OCI-LY3 (cell line): Measurements from ENCODE around the gene ACSF3.
"Not testable (repeated sequence)": the region's sequence is repeated elsewhere in the genome, so short reads cannot be mapped to it uniquely, and the experiment has no call there.

Source experiments
- H2AFZ ChIP-seq: fragments of 200-600, 300-600 bp; shearing (Covaris generic); 2 replicates; pipeline ENCODE4 v1.6.0; 2014; ENCODE audit warnings: antibody characterized with exemption, low read depth, low read length
- H3K27ac ChIP-seq: fragments of 200-600, 300-600 bp; sonication (generic); 2 replicates; pipeline ENCODE4 v1.5.1; 2014; ENCODE audit warnings: mild to moderate bottlenecking, low read length, moderate library complexity, mixed read lengths
- H3K27me3 ChIP-seq: fragments of 200-600, 300-600 bp; sonication (generic); 2 replicates; pipeline ENCODE4 v1.6.1; 2014; ENCODE audit warnings: low read depth, low read length, mixed read lengths
- H3K36me3 ChIP-seq: fragments of 200-600, 300-600 bp; sonication (generic); replicated peaks from 2 replicates; pipeline ENCODE3; 2014; ENCODE audit warnings: low read depth, low read length, mixed read lengths
- H3K4me1 ChIP-seq: fragments of 300-600, 200-600 bp; sonication (generic); 2 replicates; pipeline ENCODE4 v1.6.1; 2014; ENCODE audit warnings: low read length, mixed read lengths
- H3K4me2 ChIP-seq: fragments of 200-600, 300-600 bp; sonication (generic); 2 replicates; pipeline ENCODE4 v1.6.1; 2014; ENCODE audit warnings: low read length, mixed read lengths
- H3K4me3 ChIP-seq: fragments of 300-600, 200-600 bp; sonication (generic); 2 replicates; pipeline ENCODE4 v1.5.1; 2014; ENCODE audit warnings: antibody characterized with exemption, mild to moderate bottlenecking, low read length, moderate library complexity
- H3K79me2 ChIP-seq: fragments of 300-600, 200-600 bp; shearing (Covaris generic); 2 replicates; pipeline ENCODE4 v1.6.1; 2014; ENCODE audit warnings: mild to moderate bottlenecking, low read length, mixed read lengths
- H3K9ac ChIP-seq: fragments of 300-600, 200-600 bp; shearing (Covaris generic); 2 replicates; pipeline ENCODE4 v1.6.0; 2014; ENCODE audit warnings: mild to moderate bottlenecking, low read length, moderate library complexity
- H3K9me3 ChIP-seq: fragments of 200-600, 300-600 bp; shearing (Covaris generic); 2 replicates; pipeline ENCODE4 v1.6.1; 2014; ENCODE audit warnings: low read length, mixed read lengths; ENCODE audit not compliant: insufficient read depth
- H4K20me1 ChIP-seq: fragments of 200-600, 300-600 bp; sonication (generic); 2 replicates; pipeline ENCODE4 v1.6.1; 2016; ENCODE audit warnings: low read length, mixed read lengths; ENCODE audit not compliant: insufficient read depth
- EZH2phosphoT487 ChIP-seq: fragments of 200-600 bp; shearing (Covaris generic); IDR thresholded peaks from 2 replicates; pipeline ENCODE4 v1.6.1; 2018; ENCODE audit warnings: antibody characterized with exemption, mixed run types, low read depth
- TF ChIP-seq, protein P1 (sequence below): fragments of 200-600, 300-600 bp; sonication (generic); IDR thresholded peaks from 2 replicates; pipeline ENCODE4 v1.5.1; 2014; ENCODE audit warnings: antibody characterized with exemption, low read length, low read depth

Gene ACSF3

DNA sequence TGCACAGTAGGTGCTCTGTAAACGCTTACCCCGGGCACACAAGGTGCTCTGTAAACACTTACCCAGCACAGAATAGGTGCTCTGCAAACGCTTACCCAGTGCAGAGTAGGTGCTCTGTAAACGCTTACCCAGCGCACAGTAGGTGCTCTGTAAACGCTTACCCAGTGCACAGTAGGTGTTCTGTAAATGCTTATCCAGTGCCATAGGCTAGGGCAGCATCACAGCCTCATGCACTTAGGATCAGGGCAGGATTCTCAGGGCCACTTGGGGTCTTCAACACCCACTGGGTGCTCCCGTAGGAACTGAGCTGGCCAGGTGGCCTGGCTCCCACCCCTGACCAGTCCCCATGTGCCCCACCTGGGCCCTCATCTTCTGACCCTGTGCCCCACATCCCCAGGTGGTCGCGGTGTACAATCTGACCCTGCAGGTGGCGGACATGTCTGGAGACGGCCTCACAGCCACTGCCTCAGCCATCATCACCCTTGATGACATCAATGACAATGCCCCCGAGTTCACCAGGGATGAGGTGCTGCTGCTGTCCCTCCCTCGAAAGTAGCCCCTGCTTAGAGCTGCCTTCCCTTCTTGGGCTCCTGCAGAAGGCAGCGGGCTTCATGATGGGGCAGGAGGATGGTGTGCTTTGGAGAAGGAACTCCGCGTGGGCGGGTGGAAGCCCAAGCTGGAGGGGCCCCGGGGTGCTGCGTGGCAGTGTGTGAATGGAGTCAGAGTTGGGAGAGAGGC lies 93.5 kb downstream of the ACSF3 start:
- Histone ChIP-seq H3K4me1 (no peaks in the 10 kb centered on the region), H3K4me2 (no peak overlapping the region), H3K27ac (no peak overlapping the region), H3K36me3 (no peaks in the 10 kb centered on the region), H2AFZ (no peak overlapping the region), H3K9me3 (no peaks in the 10 kb centered on the region), H3K9ac (no peak overlapping the region), H4K20me1 (no peaks in the 10 kb centered on the region), H3K79me2 (no peaks in the 10 kb centered on the region), H3K27me3 (no peaks in the 10 kb centered on the region), H3K4me3 (no peak overlapping the region)
- TF ChIP-seq EZH2phosphoT487 = no peak
- TF ChIP-seq, protein P1, sequence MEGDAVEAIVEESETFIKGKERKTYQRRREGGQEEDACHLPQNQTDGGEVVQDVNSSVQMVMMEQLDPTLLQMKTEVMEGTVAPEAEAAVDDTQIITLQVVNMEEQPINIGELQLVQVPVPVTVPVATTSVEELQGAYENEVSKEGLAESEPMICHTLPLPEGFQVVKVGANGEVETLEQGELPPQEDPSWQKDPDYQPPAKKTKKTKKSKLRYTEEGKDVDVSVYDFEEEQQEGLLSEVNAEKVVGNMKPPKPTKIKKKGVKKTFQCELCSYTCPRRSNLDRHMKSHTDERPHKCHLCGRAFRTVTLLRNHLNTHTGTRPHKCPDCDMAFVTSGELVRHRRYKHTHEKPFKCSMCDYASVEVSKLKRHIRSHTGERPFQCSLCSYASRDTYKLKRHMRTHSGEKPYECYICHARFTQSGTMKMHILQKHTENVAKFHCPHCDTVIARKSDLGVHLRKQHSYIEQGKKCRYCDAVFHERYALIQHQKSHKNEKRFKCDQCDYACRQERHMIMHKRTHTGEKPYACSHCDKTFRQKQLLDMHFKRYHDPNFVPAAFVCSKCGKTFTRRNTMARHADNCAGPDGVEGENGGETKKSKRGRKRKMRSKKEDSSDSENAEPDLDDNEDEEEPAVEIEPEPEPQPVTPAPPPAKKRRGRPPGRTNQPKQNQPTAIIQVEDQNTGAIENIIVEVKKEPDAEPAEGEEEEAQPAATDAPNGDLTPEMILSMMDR = no peak

DNA sequence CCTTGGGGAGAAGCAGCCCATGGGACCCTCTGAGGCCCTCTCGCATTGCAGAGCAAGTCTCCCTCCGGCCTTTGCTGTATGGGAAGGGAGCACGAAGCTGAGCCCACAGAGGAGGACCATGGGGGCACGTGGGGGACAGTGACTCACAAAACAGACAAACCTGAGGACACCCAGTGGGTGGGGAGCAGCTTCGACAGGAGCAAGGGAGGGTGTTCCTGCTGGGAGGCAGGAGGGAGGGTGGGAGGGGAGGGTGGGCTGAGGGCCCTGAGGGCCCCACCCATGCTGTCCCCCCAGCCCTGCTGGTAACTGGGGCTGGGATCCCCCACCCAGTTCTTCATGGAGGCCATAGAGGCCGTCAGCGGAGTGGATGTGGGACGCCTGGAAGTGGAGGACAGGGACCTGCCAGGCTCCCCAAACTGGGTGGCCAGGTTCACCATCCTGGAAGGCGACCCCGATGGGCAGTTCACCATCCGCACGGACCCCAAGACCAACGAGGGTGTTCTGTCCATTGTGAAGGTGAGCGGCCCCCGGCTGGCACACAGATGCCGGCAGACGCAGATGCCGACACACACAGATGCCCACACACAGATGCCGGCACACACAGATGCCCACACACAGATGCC lies 94.2 kb downstream of the ACSF3 start:
- TF ChIP-seq EZH2phosphoT487 = no peak
- TF ChIP-seq, protein P1 = no peak
- Histone ChIP-seq H3K9me3 (no peaks in the 10 kb centered on the region), H3K27me3 (no peaks in the 10 kb centered on the region), H4K20me1 (no peaks in the 10 kb centered on the region), H3K27ac (no peak overlapping the region), H2AFZ (no peak overlapping the region), H3K36me3 (no peaks in the 10 kb centered on the region), H3K79me2 (no peaks in the 10 kb centered on the region), H3K9ac (no peak overlapping the region), H3K4me2 (no peak overlapping the region), H3K4me1 (no peaks in the 10 kb centered on the region), H3K4me3 (no peak overlapping the region)

DNA sequence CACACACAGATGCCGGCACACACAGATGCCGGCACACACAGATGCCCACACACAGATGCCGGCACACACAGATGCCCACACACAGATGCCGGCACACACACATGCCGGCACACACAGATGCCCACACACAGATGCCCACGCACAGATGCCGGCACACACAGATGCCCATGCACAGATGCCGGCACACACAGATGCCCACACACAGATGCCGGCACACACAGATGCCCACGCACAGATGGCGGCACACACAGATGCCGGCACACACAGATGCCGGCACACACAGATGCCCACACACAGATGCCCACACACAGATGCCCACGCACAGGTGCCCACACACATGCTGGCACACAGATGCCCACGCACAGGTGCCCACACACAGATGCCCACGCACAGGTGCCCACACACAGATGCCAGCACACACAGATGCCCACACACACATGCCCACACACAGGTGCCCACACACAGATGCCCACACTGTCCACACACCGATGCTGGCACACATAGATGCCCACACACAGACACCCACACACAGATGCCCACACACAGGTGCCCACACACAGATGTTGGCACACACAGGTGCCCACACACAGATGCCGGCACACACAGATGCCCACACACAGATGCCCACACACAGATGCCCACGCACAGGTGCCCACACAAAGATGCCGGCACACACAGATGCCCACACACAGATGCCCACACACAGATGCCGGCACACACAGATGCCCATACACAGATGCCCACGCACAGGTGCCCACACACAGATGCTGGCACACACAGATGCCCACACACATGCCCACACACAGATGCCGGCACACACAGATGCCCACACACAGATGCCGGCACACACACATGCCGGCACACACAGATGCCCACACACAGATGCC lies 95.1 kb downstream of the ACSF3 start:
- not testable (repeated sequence) for H3K79me2 ChIP-seq, H3K4me2 ChIP-seq, H3K27ac ChIP-seq, H3K4me3 ChIP-seq, H3K9ac ChIP-seq, H2AFZ ChIP-seq, H3K4me1 ChIP-seq, H4K20me1 ChIP-seq, H3K36me3 ChIP-seq, H3K27me3 ChIP-seq, H3K9me3 ChIP-seq

DNA sequence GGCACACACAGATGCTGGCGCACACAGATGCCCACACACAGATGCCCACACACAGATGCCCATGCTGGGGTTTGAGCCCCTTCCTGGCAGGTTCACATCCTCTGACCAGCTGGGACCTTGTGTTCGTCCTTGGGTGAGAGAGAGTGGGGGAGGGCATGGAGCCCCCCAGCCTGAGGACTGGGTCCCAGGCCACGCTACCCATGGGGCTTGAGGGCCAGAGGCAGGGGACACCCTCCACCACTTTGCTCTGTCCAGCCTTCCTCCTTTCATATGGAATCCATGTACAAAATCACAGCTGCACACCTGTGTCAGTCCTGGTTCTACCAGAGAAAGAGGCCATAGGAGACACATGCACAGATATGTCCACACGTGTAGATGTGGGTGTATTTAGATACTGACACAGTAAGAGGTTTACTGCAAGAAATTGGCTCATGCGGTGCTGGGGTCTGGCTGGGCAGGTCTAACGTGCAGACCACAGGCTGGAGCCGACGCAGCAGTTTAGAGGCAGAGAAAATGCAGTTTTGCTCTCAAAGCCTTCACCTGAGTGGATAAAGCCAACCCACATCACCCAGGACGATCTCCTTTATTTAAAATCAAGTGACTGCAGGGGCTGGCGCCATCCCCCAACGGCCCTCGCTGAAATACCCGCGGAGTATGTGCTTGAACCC lies 95.8 kb downstream of the ACSF3 start:
- Histone ChIP-seq H3K9ac (no peak overlapping the region), H3K4me2 (no peak overlapping the region), H3K79me2 (no peaks in the 10 kb centered on the region), H3K9me3 (no peaks in the 10 kb centered on the region), H4K20me1 (no peaks in the 10 kb centered on the region), H3K4me3 (no peak overlapping the region), H3K27me3 (no peaks in the 10 kb centered on the region), H3K27ac (no peak overlapping the region), H3K36me3 (no peaks in the 10 kb centered on the region), H2AFZ (no peak overlapping the region), H3K4me1 (no peaks in the 10 kb centered on the region)
- TF ChIP-seq EZH2phosphoT487 = no peak
- TF ChIP-seq, protein P1 = no peak
